Measurements from ENCODE around the gene NFATC3. TPM values are rescaled to one million over a fixed set of nuclear protein-coding genes. Genes with fewer than 3 reads are reported as not detected.

NFATC3 gene
- total and polyA plus RNA-seq, 2 of the 8 experiments (the other 6 are each of a cell fraction or from before 2014, with no cell fraction given): 17.6 to 34.5 TPM

DNA sequence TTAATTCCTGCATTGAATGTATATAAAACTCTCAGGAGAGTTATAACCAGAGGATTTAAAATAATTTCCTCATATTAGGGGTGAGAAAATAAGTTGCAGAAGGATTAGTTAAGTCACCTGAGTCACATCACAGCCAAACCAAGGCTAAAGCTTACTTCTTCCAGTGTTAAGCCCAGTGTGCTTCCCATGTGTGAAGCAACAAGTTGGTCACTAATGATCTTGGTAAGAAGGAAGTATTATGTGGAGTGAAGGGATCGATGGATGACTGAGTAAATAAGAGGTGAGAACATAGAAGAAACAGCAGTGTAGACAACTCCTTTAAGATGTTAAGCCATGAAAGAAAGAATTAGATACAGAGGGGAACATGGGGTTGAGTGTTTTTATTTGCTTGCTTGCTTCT lies 130.1 kb downstream of the NFATC3 start:
- Histone ChIP-seq H3K9me3 (ENCODE audit: insufficient read depth in 2 of 2, low read depth in 1 of 2, low read length in 1 of 2) (no peaks in the 10 kb centered on the region), H3K23ac (ENCODE audit: insufficient read length) (no peak overlapping the region), H3K56ac (replicated peaks; ENCODE audit: insufficient read length, low read depth, low read length) (no peak overlapping the region), H2BK120ac (replicated peaks; ENCODE audit: low read depth, low read length) (no peak overlapping the region), H3K36me3 (ENCODE audit: control insufficient read depth in 2 of 4, insufficient read depth in 4 of 4, low read length in 3 of 4) (no peaks in the 10 kb centered on the region; a peak in 1 of 8 replicates), H2BK5ac (ENCODE audit: low read depth, low read length) (no peak overlapping the region), H3K9ac (replicated peaks in 1 of 4; ENCODE audit: extremely low read depth in 1 of 4, low read depth in 3 of 4, low read length in 3 of 4) (no peak overlapping the region), H3K4me3 (ENCODE audit: extremely low read depth in 1 of 4, insufficient read depth in 2 of 4, low read depth in 3 of 4, low read length in 4 of 4) (no peak overlapping the region), H3K18ac (ENCODE audit: extremely low read depth, low read length) (no peak overlapping the region), H3K4ac (replicated peaks; ENCODE audit: insufficient read length, low read depth, low read length) (no peak overlapping the region), H2AFZ (ENCODE audit: low read length) (no peak overlapping the region), H2BK15ac (ENCODE audit: low read length) (no peak overlapping the region), H4K8ac (ENCODE audit: extremely low read depth, insufficient read depth, low read length) (no peak overlapping the region), H2BK20ac (ENCODE audit: low read length) (no peak overlapping the region), H3K4me2 (ENCODE audit: insufficient read depth in 1 of 2, low read depth in 2 of 2, low read length in 2 of 2) (no peak overlapping the region), H3K27ac (ENCODE audit: low read depth, low read length) (no peak overlapping the region), H3K79me2 (ENCODE audit: control insufficient read depth in 1 of 2, insufficient read depth in 2 of 2, low read length in 2 of 2) (no peaks in the 10 kb centered on the region), H3K4me1 (replicated peaks in 1 of 4; ENCODE audit: control insufficient read depth in 3 of 4, insufficient read depth in 4 of 4, low read length in 3 of 4) (no peaks in the 10 kb centered on the region), H2AK5ac (ENCODE audit: low read depth, low read length) (no peak overlapping the region), H2BK12ac (ENCODE audit: low read depth, low read length) (no peak overlapping the region), H3K79me1 (ENCODE audit: low read depth, low read length) (no peaks in the 10 kb centered on the region), H3K23me2 (ENCODE audit: low read depth, low read length) (no peaks in the 10 kb centered on the region), H3K14ac (ENCODE audit: insufficient read length) (no peak overlapping the region), H4K91ac (replicated peaks; ENCODE audit: insufficient read length, low read length) (no peak overlapping the region), H4K20me1 (replicated peaks in 1 of 2; ENCODE audit: control insufficient read depth in 1 of 2, insufficient read depth in 2 of 2, low read length in 2 of 2) (no peaks in the 10 kb centered on the region), H4K5ac (ENCODE audit: insufficient read length, low read depth, low read length) (no peak overlapping the region), H3K27me3 (replicated peaks in 1 of 4; ENCODE audit: control insufficient read depth in 3 of 4, extremely low read depth in 1 of 4, insufficient read depth in 3 of 4, low read length in 3 of 4) (no peaks in the 10 kb centered on the region)
- POLR2A ChIA-PET (ENCODE audit: partially characterized antibody): interaction anchor here (1.0 kb wide), 1 partner anchor 15 kb away, joined by 3 read pairs; no protein-coding TSS in a partner anchor
- WGBS, 2 experiments (ENCODE audit: extremely low coverage in 1 of 2, insufficient coverage in 1 of 2, insufficient read length in 1 of 2, insufficient replicate concordance in 2 of 2, low coverage in 1 of 2, low lambda C conversion rate in 2 of 2, missing lambda C conversion rate in 1 of 2): 93 to 100% methylated on average over 1 of the region's 1 CpG
- CTCF ChIA-PET (ENCODE audit: partially characterized antibody): interaction anchor here (0.5 kb wide), 1 partner anchor 101 kb away, joined by 3 read pairs; no protein-coding TSS in a partner anchor
- FAIRE-seq (no peak), DNase-seq (ENCODE audit: low read depth in 1 of 2, low spot score in 2 of 2) (no peak)
- TF ChIP-seq PHF8 (conservative IDR thresholded peaks at IDR 0.05; ENCODE audit: low read depth, low read length) (no peak), JUND (IDR thresholded peaks at IDR 0.05; ENCODE audit: low read length) (no peak), RXRA (IDR thresholded peaks at IDR 0.05; ENCODE audit: insufficient read depth, low read depth, low read length) (no peak), CEBPB (IDR thresholded peaks at IDR 0.05; ENCODE audit: low read depth, low read length) (no peak), CREB1 (IDR thresholded peaks at IDR 0.05) (no peak), POLR2A (IDR thresholded peaks at IDR 0.05; ENCODE audit: control extremely low read depth in 1 of 2, low read depth in 2 of 2, low read length in 2 of 2) (no peak), EZH2 (IDR thresholded peaks at IDR 0.05; ENCODE audit: low read depth, low read length, severe bottlenecking) (no peak), TAF1 (IDR thresholded peaks at IDR 0.05; ENCODE audit: low read depth, low read length) (no peak), HDAC2 (IDR thresholded peaks at IDR 0.05; ENCODE audit: borderline replicate concordance in 1 of 2, low read depth in 2 of 2, low read length in 2 of 2) (no peak), SP1 (IDR thresholded peaks at IDR 0.05; ENCODE audit: low read depth, low read length) (no peak), CTCF (IDR thresholded peaks at IDR 0.05; ENCODE audit: control extremely low read depth in 1 of 3, insufficient read depth in 1 of 3, low read depth in 1 of 3, low read length in 3 of 3) (no peak), POLR2AphosphoS5 (IDR thresholded peaks at IDR 0.05; ENCODE audit: low read depth, low read length) (no peak)
- TF ChIP-seq, protein P1, sequence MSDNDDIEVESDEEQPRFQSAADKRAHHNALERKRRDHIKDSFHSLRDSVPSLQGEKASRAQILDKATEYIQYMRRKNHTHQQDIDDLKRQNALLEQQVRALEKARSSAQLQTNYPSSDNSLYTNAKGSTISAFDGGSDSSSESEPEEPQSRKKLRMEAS (IDR thresholded peaks at IDR 0.05): no peak

Data from H1 (cell line).